Measurements from ENCODE around the gene SOWAHC.
A peak's percentile ranks its signal among the peaks of the same experiment; 100 is the strongest.

SOWAHC gene

DNA sequence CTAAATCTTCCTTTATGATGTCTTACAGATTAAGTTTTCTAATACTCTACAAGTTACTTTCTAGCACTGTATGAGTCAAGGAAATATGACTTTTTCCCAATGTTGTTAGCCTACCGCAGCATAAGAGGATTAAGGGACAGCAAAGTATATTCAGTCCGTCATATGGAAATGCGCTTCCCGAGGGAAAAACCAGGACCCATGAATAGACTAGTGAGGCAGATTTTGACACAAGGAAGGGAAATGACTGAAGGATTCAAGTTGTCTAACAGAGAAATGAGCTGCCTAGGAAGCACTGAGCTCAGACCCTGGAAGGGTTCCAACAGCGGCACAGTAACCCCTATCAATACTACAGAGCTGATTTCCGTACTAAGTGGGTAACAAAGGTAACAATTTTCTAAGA, 12.4 kb upstream of the SOWAHC start:
- H3K4me3 ChIP-seq (ENCODE audit: low read depth, low read length) = no peak overlapping the region

GRCh38 chr2:109602617-109603188, 11.5 kb upstream of the SOWAHC start:
- Histone ChIP-seq H3K27me3 (ENCODE audit: control insufficient read depth, insufficient read depth, low read length) (no peaks in the 10 kb centered on the region), H3K9me3 (ENCODE audit: control insufficient read depth, insufficient read depth, low read length) (no peaks in the 10 kb centered on the region), H3K4me1 (ENCODE audit: control insufficient read depth, insufficient read depth, low read length) (peaks cover 17% of the 10 kb centered on the region), H3K36me3 (ENCODE audit: control insufficient read depth, insufficient read depth, low read length) (no peaks in the 10 kb centered on the region), H3K9ac (ENCODE audit: low read depth, low read length) (no peak overlapping the region), H3K4me3 (ENCODE audit: low read depth, low read length) (no peak overlapping the region), H3K27ac (ENCODE audit: low read depth, low read length) (no peak overlapping the region)

More for the DNA sequence above, 12.4 kb upstream of the SOWAHC start:
- H3K36me3 ChIP-seq (ENCODE audit: control insufficient read depth, insufficient read depth, low read length) = no peaks in the 10 kb centered on the region
- H3K27me3 ChIP-seq (ENCODE audit: control insufficient read depth, insufficient read depth, low read length) = no peaks in the 10 kb centered on the region
- H3K9me3 ChIP-seq (ENCODE audit: control insufficient read depth, insufficient read depth, low read length) = no peaks in the 10 kb centered on the region
- no peak overlapping the region for H3K9ac ChIP-seq (ENCODE audit: low read depth, low read length)
- H3K4me1 ChIP-seq (ENCODE audit: control insufficient read depth, insufficient read depth, low read length) = peaks cover 15% of the 10 kb centered on the region
- no peak overlapping the region for H3K27ac ChIP-seq (ENCODE audit: low read depth, low read length)

GRCh38 chr2:109604597-109604996, 9.6 kb upstream of the SOWAHC start:
- no peaks in the 10 kb centered on the region for H3K9me3 ChIP-seq (ENCODE audit: control insufficient read depth, insufficient read depth, low read length)
- H3K9ac ChIP-seq (ENCODE audit: low read depth, low read length) = no peak overlapping the region
- no peak overlapping the region for H3K27ac ChIP-seq (ENCODE audit: low read depth, low read length)
- H3K4me3 ChIP-seq (ENCODE audit: low read depth, low read length) = no peak overlapping the region
- peaks cover 31% of the 10 kb centered on the region for H3K4me1 ChIP-seq (ENCODE audit: control insufficient read depth, insufficient read depth, low read length)
- H3K36me3 ChIP-seq (ENCODE audit: control insufficient read depth, insufficient read depth, low read length) = no peaks in the 10 kb centered on the region
- H3K27me3 ChIP-seq (ENCODE audit: control insufficient read depth, insufficient read depth, low read length) = no peaks in the 10 kb centered on the region

- H3K9me3 ChIP-seq (ENCODE audit: control insufficient read depth, insufficient read depth, low read length) = no peaks in the 10 kb centered on the region
- H3K36me3 ChIP-seq (ENCODE audit: control insufficient read depth, insufficient read depth, low read length) = no peaks in the 10 kb centered on the region
- peaks cover 25% of the 10 kb centered on the region for H3K4me1 ChIP-seq (ENCODE audit: control insufficient read depth, insufficient read depth, low read length)
- H3K27ac ChIP-seq (ENCODE audit: low read depth, low read length) = no peak overlapping the region
- no peak overlapping the region for H3K9ac ChIP-seq (ENCODE audit: low read depth, low read length)
- H3K27me3 ChIP-seq (ENCODE audit: control insufficient read depth, insufficient read depth, low read length) = no peaks in the 10 kb centered on the region
- no peak overlapping the region for H3K4me3 ChIP-seq (ENCODE audit: low read depth, low read length)
Measured at GRCh38 chr2:109607766-109608165, 6.4 kb upstream of the SOWAHC start.

DNA sequence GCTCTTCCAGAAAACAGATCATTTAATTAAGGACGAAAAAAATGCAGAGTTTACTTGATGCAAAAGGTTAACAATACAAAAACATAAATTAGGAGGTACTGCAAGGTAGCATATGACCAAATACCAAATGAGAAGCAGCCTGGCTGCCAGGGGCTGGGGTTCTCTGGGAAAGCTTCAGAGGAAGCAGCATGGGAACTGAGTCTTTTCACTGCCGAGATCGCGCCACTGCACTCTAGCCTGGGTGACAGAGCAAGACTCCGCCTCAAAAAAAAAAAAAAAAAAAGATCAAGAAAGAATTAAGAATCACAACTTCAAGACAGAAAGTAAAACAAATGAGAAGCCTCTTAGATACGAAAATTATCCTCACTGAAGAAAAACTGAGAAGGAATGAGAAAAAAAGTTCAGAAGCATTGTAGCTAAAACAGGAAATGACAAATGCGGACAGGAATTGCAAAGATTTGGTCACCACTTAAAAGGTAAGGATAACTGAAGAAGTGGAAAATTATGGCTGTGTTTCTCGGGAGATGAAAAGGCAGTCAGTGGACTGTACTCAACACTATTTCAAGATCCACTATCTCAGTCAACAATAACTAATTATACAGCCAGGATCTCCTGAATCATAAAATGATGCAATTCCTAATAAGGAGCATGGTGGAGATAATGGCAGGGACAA, 4.7 kb upstream of the SOWAHC start:
- Histone ChIP-seq H3K9me3 (ENCODE audit: control insufficient read depth, insufficient read depth, low read length) (no peaks in the 10 kb centered on the region), H3K9ac (ENCODE audit: low read depth, low read length) (no peak overlapping the region), H3K4me1 (ENCODE audit: control insufficient read depth, insufficient read depth, low read length) (peaks cover 25% of the 10 kb centered on the region), H3K27ac (ENCODE audit: low read depth, low read length) (peak overlapping the region; percentile 46), H3K27me3 (ENCODE audit: control insufficient read depth, insufficient read depth, low read length) (no peaks in the 10 kb centered on the region), H3K4me3 (ENCODE audit: low read depth, low read length) (no peak overlapping the region), H3K36me3 (ENCODE audit: control insufficient read depth, insufficient read depth, low read length) (no peaks in the 10 kb centered on the region)

- Histone ChIP-seq H3K36me3 (ENCODE audit: control insufficient read depth, insufficient read depth, low read length) (no peaks in the 10 kb centered on the region), H3K9me3 (ENCODE audit: control insufficient read depth, insufficient read depth, low read length) (no peaks in the 10 kb centered on the region), H3K27me3 (ENCODE audit: control insufficient read depth, insufficient read depth, low read length) (peaks cover 19% of the 10 kb centered on the region), H3K4me1 (ENCODE audit: control insufficient read depth, insufficient read depth, low read length) (peaks cover 30% of the 10 kb centered on the region), H3K9ac (ENCODE audit: low read depth, low read length) (no peak overlapping the region), H3K4me3 (ENCODE audit: low read depth, low read length) (peak overlapping the region; percentile 95), H3K27ac (ENCODE audit: low read depth, low read length) (no peak overlapping the region)
Measured at GRCh38 chr2:109611467-109612095, 2.6 kb upstream of the SOWAHC start.

DNA sequence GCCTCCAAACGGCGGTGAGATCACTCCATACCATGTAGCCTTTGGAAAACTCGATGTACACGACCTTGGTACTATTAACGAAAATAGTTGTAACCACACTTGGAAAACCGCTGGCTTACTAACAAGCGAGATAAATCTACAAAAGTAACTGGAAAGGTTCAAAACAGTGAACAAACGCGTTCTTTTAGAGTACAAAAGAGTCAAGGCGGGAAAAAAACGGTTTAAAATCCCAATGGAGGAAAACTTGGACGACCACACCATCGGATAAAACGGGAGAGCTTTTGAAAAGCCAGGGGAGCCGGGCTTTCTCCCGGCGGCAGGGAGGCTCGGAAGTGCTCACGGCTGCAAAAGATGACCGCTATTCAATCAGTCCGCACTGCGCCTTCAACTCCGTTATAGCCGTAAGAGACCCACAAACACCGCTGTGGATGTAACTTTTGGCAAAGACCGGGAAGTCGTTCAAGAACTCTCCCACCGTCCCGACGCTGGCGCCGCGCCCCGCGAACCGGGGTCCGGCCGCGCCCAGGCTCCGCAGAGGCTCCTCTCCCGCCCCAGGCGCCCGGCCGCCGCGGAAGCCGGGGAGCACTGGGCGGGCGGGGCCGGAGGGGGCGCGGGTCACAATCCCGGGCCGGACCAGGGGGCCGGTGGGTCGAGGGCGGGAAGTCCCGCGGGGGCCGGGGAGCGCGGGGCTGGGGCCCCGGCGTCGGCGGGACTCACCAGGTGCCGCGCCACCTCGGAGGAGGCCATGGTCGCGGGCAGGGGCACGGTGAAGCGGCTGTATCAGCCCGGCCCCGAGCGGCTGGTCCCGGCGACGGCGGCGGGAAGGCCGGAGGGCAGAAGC, 863 bp upstream of the SOWAHC start:
- H3K27ac ChIP-seq (ENCODE audit: low read depth, low read length) = peak overlapping the region; percentile 98
- peaks cover 19% of the 10 kb centered on the region for H3K27me3 ChIP-seq (ENCODE audit: control insufficient read depth, insufficient read depth, low read length)
- H3K9me3 ChIP-seq (ENCODE audit: control insufficient read depth, insufficient read depth, low read length) = no peaks in the 10 kb centered on the region
- H3K4me1 ChIP-seq (ENCODE audit: control insufficient read depth, insufficient read depth, low read length) = peaks cover 26% of the 10 kb centered on the region
- H3K9ac ChIP-seq (ENCODE audit: low read depth, low read length) = peak overlapping the region; percentile 88
- peak overlapping the region; percentile 95 for H3K4me3 ChIP-seq (ENCODE audit: low read depth, low read length)
- no peaks in the 10 kb centered on the region for H3K36me3 ChIP-seq (ENCODE audit: control insufficient read depth, insufficient read depth, low read length)

DNA sequence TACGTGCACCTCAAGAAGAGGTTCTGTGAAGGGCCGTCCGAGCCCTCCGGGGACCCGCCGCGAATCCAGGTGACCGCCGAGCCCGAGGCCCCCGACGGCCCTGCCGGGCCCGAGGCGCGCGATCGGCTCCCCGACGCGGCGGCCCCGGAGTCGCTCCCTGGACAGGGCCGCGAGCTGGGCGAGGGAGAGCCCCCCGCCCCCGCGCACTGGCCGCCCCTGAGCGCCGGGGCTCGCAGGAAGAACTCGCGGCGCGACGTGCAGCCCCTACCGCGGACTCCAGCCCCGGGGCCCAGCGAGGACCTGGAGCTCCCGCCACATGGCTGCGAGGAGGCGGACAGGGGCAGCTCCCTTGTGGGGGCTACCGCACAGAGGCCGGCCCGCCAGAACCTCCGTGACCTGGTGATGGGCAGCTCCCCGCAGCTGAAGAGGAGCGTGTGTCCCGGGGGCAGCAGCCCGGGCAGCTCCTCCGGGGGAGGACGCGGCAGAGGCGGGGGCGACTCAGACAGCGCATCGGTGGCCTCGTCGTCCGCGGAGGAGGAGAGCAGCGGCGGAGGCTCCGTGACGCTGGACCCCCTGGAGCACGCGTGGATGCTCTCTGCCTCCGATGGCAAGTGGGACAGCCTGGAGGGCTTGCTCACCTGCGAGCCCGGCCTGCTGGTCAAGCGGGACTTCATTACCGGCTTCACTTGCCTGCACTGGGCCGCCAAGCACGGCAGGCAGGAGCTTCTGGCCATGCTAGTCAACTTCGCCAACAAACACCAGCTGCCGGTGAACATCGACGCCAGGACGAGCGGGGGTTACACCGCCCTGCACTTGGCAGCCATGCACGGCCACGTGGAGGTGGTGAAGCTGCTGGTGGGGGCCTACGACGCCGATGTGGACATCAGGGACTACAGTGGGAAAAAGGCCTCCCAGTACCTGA, 812 bp downstream of the SOWAHC start:
- peaks cover 18% of the 10 kb centered on the region for H3K4me1 ChIP-seq (ENCODE audit: control insufficient read depth, insufficient read depth, low read length)
- H3K9me3 ChIP-seq (ENCODE audit: control insufficient read depth, insufficient read depth, low read length) = no peaks in the 10 kb centered on the region
- peak overlapping the region; percentile 77 for H3K27ac ChIP-seq (ENCODE audit: low read depth, low read length)
- no peaks in the 10 kb centered on the region for H3K36me3 ChIP-seq (ENCODE audit: control insufficient read depth, insufficient read depth, low read length)
- peak overlapping the region; percentile 95 for H3K4me3 ChIP-seq (ENCODE audit: low read depth, low read length)
- H3K27me3 ChIP-seq (ENCODE audit: control insufficient read depth, insufficient read depth, low read length) = peaks cover 19% of the 10 kb centered on the region
- peak overlapping the region; percentile 53 for H3K9ac ChIP-seq (ENCODE audit: low read depth, low read length)

- peaks cover 18% of the 10 kb centered on the region for H3K4me1 ChIP-seq (ENCODE audit: control insufficient read depth, insufficient read depth, low read length)
- H3K4me3 ChIP-seq (ENCODE audit: low read depth, low read length) = peak overlapping the region; percentile 95
- H3K9me3 ChIP-seq (ENCODE audit: control insufficient read depth, insufficient read depth, low read length) = no peaks in the 10 kb centered on the region
- peak overlapping the region; percentile 53; the same call in 1 of the 2 replicates for H3K9ac ChIP-seq (ENCODE audit: low read depth, low read length)
- H3K27ac ChIP-seq (ENCODE audit: low read depth, low read length) = no peak overlapping the region
- peaks cover 19% of the 10 kb centered on the region for H3K27me3 ChIP-seq (ENCODE audit: control insufficient read depth, insufficient read depth, low read length)
- H3K36me3 ChIP-seq (ENCODE audit: control insufficient read depth, insufficient read depth, low read length) = no peaks in the 10 kb centered on the region
Measured at GRCh38 chr2:109615637-109616144, 1.5 kb downstream of the SOWAHC start.

DNA sequence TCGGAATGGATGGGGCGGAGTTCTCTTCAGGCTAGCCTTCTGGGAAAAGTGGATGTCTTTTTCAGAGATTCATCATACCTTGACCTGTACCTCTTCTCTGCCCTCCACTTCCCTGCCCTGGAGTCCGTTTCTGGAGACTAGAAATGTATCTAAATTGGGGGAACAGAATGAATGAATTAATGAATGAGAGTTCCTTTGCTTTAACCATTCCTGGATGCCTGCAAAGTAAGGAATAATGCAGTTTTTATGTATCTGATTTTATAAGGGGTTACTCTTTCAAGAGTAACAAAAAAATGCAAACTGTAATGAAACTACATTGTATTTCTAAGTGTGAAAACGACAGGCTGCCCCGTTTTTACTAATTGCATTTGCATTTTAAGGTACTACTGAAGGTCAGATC, 2.0 kb downstream of the SOWAHC start:
- H3K36me3 ChIP-seq (ENCODE audit: control insufficient read depth, insufficient read depth, low read length) = no peaks in the 10 kb centered on the region
- peaks cover 18% of the 10 kb centered on the region for H3K4me1 ChIP-seq (ENCODE audit: control insufficient read depth, insufficient read depth, low read length)
- H3K27me3 ChIP-seq (ENCODE audit: control insufficient read depth, insufficient read depth, low read length) = peaks cover 19% of the 10 kb centered on the region
- H3K9ac ChIP-seq (ENCODE audit: low read depth, low read length) = no peak overlapping the region
- H3K27ac ChIP-seq (ENCODE audit: low read depth, low read length) = no peak overlapping the region
- H3K9me3 ChIP-seq (ENCODE audit: control insufficient read depth, insufficient read depth, low read length) = no peaks in the 10 kb centered on the region
- peak overlapping the region; percentile 95 for H3K4me3 ChIP-seq (ENCODE audit: low read depth, low read length)

Data from HUES48 (cell line).